HG03196 (cell line): ENCODE results near the gene ZFP36L1.

Experiments used
- ATAC-seq: cut with Tn5 transposase; IDR thresholded peaks from one replicate; pipeline ENCODE4 v1.9.1; 2021; ENCODE audit not compliant: unreplicated experiment

ZFP36L1 gene

GRCh38 chr14:68784978-68785533 is 7.8 kb downstream of the ZFP36L1 start:
- ATAC-seq, result no peak

- peak; percentile 28 for ATAC-seq
Measured at GRCh38 chr14:68784226-68784910, 8.5 kb downstream of the ZFP36L1 start.

GRCh38 chr14:68783408-68784225 is 9.2 kb downstream of the ZFP36L1 start:
- ATAC-seq, result no peak

- no peak for ATAC-seq
Measured at GRCh38 chr14:68782091-68782981, 10.5 kb downstream of the ZFP36L1 start.

- no peak for ATAC-seq
Measured at GRCh38 chr14:68781161-68782021, 11.5 kb downstream of the ZFP36L1 start.

GRCh38 chr14:68780358-68781160 is 12.3 kb downstream of the ZFP36L1 start:
- ATAC-seq, result no peak

- ATAC-seq, result no peak
Measured at GRCh38 chr14:68779761-68780323, 13.0 kb downstream of the ZFP36L1 start.

- ATAC-seq, result no peak
Measured at GRCh38 chr14:68777644-68778043, 15.2 kb downstream of the ZFP36L1 start.

GRCh38 chr14:68775614-68776126 is 17.2 kb downstream of the ZFP36L1 start:
- ATAC-seq, result no peak

GRCh38 chr14:68774771-68775613 is 17.9 kb downstream of the ZFP36L1 start:
- ATAC-seq, result no peak

- no peak for ATAC-seq
Measured at GRCh38 chr14:68772761-68773381, 20.0 kb downstream of the ZFP36L1 start.

- no peak for ATAC-seq
Measured at GRCh38 chr14:68771631-68772030, 21.2 kb downstream of the ZFP36L1 start.

GRCh38 chr14:68770553-68771286 is 22.1 kb downstream of the ZFP36L1 start:
- no peak for ATAC-seq

GRCh38 chr14:68770051-68770450 is 22.8 kb downstream of the ZFP36L1 start:
- ATAC-seq, result no peak

- ATAC-seq, result no peak
Measured at GRCh38 chr14:68768316-68768715, 24.6 kb downstream of the ZFP36L1 start.

- ATAC-seq, result no peak
Measured at GRCh38 chr14:68767248-68767645, 25.6 kb downstream of the ZFP36L1 start.
